Measurements from ENCODE around the gene NFE2L2. TPM values are rescaled to one million over a fixed set of nuclear protein-coding genes. Genes with fewer than 3 reads are reported as not detected.
"Not testable (repeated sequence)": the region's sequence is repeated elsewhere in the genome, so short reads cannot be mapped to it uniquely, and the experiment has no call there.

The NFE2L2 gene
- total RNA-seq, 2 experiments from 2014 or later, result 54.1 to 54.2 TPM

DNA sequence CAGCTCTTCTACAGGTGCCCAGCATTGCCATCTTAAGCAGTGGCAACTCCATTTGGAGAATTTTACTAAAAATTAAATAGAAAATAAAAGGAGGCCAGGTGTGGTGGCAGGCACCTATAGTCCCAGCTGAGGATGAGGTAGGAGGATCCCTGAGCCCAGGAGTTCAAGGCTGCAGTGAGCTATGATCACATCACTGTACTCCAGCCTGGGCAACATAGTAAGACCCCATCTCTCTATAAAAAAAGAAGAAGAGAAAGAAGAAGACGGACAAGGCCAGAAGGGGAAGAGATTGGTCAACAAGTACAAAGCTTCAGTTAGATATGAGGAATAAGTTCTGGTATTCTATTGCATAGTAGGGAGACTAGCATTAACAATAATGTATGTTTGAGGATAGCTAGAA is 73.6 kb downstream of the NFE2L2 start:
- CTCF ChIA-PET, result interaction anchor here (0.6 kb wide), 1 partner anchor 35 kb away, joined by 3 read pairs; no protein-coding TSS in a partner anchor
- POLR2A ChIA-PET, result interaction anchor here (0.6 kb wide), 1 partner anchor 21 kb away, joined by 4 read pairs; the partner anchor contains the start of gene HNRNPA3

GRCh38 chr2:177188482-177189469 is 75.8 kb downstream of the NFE2L2 start:
- CTCF ChIA-PET, result no interaction called here
- POLR2A ChIA-PET, result no interaction called here

DNA sequence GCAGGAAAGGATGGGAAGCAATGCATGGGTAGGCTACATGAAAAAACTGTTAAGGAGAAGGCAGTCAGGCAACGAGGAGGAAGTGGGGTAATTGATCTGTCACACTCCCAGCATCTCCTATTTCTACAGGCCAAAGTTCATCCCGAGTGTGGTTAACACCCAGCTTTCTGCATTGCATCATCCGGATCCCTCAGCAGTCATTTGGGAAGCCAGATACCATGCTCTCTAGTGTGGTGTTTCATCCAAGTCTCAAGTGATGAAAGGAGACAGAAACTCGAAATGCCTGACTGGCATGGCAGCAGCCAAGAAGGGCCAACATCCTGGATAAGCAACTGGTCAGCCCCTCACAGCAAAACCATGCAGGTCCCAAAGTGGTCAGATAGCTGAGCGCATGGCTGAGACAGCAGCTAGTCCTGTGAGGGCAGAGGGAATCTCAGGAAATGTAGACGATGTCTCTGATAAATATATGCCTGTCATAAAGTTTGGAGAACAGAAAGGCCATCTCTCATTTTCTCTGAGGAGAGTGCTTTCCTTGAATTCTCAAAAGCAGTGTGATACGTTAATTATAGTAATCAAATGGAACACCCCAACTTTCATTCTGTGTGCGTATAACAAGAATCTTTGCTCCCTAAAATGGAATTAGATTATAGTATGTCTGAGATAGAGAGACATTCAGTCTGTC is 76.8 kb downstream of the NFE2L2 start:
- ChIA-PET CTCF (no interaction called here), POLR2A (no interaction called here)

GRCh38 chr2:177186038-177186437 is 78.5 kb downstream of the NFE2L2 start:
- CTCF ChIA-PET, result interaction anchor here (0.8 kb wide), 1 partner anchor 21 kb away, joined by 4 read pairs; no protein-coding TSS in a partner anchor
- POLR2A ChIA-PET, result not testable (repeated sequence)

DNA sequence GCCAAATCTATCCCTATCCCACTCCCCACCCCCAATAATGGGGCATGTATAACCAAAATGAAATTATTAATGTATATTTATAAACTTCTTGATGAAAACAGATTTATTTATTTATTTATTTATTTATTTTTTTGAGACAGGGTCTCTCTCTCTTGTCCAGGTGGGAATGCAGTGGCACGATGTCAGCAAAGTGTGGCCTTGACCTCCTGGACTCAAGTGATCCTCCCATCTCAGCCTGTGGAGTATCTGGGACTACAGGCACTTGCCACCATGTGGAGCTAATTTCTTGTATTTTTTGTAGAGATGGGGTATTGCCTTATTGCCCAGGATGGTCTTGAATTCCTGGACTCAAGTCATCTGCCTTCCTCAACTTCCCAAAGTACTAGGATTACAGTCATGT is 79.9 kb downstream of the NFE2L2 start:
- ChIA-PET POLR2A (no interaction called here), CTCF (interaction anchor here (0.6 kb wide), 1 partner anchor 591 kb away, joined by 3 read pairs; no protein-coding TSS in a partner anchor)

GRCh38 chr2:177183860-177184259 is 80.7 kb downstream of the NFE2L2 start:
- ChIA-PET POLR2A (no interaction called here), CTCF (interaction anchor here (0.6 kb wide), 1 partner anchor 592 kb away, joined by 3 read pairs; no protein-coding TSS in a partner anchor)

Other genes with a start within 250 kb of the NFE2L2 start
- gene HNRNPA3, start 51.9 kb downstream of the NFE2L2 start, total RNA-seq, result 100 to 1,000 TPM; 220 to 227 TPM
- 10 to 100 TPM; 64.8 to 69.7 TPM for gene AGPS, start 128.0 kb upstream of the NFE2L2 start, total RNA-seq

Data from activated CD8-positive, alpha-beta memory T cell treated with anti-CD3 and anti-CD28 coated beads for 36 hours (primary cell).